HG02588 (cell line): ENCODE data around the gene STAC.
"Not testable (repeated sequence)": the region's sequence is repeated elsewhere in the genome, so short reads cannot be mapped to it uniquely, and the experiment has no call there.

Experiments
- ATAC-seq: cut with Tn5 transposase; IDR thresholded peaks from one replicate; pipeline ENCODE4 v1.9.1; 2021; ENCODE audit warnings: mild to moderate bottlenecking, moderate library complexity; ENCODE audit not compliant: unreplicated experiment

The STAC gene

DNA sequence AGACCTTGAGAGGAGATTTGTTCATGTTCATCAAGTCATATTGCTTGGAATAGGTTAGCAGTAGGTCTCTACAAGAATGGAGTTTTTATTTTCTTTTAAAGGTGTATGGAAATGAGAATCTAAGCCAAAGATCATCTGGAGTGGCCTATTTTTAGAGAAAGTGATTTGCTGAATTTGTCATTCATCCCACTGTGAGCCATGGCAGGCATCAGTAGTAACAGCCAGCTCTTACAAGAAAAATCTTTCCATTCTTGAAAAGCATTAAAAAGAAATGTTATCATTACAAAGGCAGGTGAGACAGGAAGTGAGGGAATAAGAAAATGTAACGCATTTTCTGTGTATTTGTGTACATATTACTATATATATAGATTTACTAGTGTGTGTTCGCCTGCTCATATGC is 29.6 kb downstream of the STAC start:
- ATAC-seq: no peak

DNA sequence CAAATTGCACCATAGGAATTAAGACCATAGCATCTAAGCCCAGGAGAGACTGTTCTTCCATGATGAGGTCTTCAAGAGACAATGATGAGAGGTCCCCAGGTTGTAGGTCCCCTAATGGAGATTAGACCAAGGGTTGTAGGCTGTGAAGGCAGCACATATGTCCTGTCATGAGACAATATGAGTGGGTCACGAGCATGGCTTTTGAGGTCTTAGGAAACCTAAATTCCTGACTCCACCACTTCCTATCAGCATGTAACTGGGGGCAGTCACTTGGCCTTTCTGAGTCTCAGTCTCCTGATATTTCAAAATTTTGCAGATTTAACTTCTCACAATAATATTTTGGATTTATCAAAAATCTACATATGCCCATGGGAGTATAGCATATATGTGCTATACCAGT is 31.3 kb downstream of the STAC start:
- no peak for ATAC-seq

DNA sequence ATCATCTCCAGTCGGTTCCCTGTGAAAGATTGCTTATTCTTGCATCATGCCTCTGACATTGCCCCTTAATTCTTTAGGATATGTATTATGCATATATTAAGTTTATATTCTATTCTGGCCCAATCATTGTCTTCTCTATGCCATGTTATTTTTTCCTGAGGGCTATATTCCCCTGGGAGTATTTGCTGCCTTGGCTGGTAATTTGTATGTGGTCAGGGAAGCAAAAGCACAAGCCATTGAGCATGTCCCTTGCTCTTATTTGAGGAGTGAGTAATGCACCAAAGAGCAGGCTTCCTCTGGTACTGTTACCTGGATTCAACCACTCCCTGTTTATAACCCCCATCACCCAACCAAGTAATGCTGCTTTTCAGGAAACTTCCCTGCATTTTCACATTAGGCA is 36.3 kb downstream of the STAC start:
- no peak for ATAC-seq

DNA sequence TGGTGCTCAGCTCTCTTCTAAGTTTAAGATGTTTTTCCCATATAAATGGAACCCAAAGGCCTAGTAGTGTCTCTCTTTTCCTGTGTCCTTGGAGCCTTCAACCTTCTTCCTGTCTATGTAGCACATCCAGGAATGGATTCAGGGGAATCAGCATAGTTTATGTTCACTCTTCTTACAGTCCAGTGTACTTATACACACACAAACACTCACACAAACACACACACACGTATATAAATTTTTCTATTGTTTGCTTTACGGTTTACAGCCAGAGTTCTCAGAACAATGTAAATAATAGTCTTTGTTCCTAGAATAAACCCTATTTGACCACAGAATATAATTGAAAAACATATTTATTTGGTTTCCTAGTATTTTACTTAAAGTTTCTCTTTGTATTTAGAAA is 36.9 kb downstream of the STAC start:
- no peak for ATAC-seq

DNA sequence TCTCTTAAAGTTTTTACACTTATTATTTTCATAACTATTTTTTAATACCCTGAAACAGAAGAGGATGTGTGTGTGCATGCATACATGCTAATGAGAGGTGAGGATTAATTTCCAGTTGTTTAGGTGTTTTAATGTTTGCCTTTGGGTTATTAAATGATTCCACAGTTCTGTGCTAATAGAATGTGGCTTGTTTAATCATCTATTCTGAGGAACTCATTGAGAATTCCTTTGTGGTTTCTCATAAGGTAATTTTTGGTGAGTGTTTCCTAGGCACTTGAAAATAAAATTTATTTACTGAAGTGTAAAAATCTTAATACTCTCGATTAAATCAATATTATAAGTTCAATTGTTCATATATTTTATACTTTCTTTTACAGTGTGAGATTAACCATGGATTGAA is 38.0 kb downstream of the STAC start:
- no peak for ATAC-seq

GRCh38 chr3:36428445-36428844 is 48.1 kb downstream of the STAC start:
- ATAC-seq: no peak

- ATAC-seq: no peak
Observed at GRCh38 chr3:36429986-36430485, 49.7 kb downstream of the STAC start.

- no peak for ATAC-seq
Observed at GRCh38 chr3:36433511-36433910, 53.2 kb downstream of the STAC start.

DNA sequence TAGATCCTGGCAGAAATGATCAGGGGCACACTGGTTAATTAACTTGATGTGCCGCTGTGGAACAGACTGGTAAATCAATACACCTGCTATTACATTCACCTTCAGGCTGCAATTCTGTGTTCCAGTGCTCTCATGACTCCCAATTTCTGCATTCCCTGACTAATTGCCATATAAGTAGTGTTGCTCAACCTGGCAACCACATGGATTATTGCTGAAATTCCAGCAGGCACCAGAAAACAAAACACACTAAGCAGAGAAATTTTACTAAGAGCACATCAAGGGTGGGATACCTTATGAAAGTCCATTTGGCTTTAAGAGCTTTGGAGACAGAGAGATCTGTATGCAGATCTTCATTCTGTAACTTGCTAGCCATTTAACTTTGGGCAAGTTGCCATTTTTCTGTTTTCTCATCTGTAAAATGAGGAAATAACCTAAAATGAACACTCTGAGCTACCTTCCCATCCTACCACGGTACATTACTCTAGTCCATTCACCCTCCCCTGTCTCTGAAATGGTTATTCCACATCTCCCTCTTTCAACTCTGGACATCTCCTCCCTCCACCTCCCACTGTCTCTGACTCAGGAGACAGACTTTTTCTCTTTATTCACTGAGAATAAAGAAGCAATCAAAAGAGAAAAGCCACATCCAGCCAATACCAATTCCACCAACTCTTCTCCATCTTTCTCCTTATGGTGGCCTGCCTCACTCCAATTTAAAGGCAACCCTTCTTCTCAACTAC is 54.6 kb downstream of the STAC start:
- ATAC-seq: no peak

- no peak for ATAC-seq
Observed at GRCh38 chr3:36443028-36443686, 62.9 kb downstream of the STAC start.

DNA sequence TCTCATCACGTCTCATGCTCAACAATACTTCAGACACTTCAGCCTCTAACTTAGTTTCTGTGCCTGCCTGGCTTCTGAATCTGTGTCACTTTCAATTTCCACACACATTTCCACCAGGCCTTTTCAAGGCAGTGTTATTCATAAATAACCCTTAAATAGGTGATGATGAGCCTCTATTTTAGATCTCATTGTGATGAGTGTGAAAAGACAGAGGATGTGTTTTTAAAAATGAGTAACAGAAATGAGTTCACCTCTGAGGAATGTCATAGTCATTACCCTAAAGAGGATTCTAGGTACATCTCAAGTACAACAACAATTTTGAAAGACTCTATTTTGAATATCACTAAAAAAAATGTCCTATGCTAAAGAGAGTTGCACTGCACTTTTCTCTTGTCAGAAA is 64.6 kb downstream of the STAC start:
- no peak for ATAC-seq

DNA sequence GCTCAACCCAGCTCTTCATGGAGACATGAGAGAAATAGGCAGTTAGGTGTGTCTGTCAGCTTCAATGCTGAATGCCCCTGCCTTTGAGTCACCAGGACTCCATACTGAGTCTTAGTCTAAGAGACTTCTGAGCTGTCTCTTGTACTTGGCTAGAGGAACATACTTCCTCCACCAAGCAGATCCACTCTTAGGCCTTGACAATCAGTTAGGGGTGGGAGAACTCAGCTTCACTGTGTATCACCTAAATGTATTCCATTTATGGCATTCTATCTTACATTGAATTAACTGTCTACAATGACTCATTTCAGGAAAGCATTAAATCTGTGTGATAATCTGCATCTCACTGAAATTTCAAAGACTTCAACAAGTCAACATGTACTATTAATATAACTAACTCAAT is 66.0 kb downstream of the STAC start:
- no peak for ATAC-seq

DNA sequence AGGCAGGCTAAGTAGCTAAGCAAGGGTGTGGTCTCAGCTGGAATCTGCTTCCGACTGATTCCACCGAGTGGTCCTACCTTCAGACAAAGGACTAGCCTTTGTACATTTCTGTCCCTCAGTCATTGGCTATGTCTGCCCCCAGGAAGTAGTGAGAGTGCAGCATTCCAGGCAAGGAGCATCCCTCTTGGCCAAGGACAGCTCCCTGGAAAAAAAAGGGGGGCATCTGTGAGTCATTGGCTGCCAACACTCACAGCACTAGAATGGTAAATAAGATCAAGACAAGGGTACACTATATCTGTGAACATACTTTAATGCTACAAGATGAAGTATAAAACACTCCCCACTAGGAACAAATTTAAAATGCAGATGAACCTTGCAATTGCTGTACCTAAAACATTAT is 66.8 kb downstream of the STAC start:
- no peak for ATAC-seq

GRCh38 chr3:36451816-36452215 is 71.5 kb downstream of the STAC start:
- ATAC-seq: no peak

DNA sequence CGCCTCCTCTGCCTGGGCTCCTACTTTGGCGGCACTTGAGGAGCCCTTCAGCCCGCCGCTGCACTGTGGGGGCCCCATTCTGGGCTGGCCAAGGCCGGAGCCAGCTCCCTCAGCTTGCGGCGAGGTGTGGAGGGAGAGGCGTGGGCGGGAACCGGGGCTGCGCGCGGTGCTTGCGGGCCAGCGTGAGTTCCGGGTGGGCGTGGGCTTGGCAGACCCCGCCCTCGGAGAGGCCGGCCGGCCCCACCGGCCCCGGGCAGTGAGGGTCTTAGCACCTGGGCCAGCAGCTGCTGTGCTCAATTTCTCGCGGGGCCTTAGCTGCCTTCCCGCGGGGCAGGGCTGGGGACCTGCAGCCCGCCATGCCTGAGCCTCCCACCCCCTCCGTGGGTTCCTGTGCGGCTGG is 72.9 kb downstream of the STAC start:
- ATAC-seq: not testable (repeated sequence)

DNA sequence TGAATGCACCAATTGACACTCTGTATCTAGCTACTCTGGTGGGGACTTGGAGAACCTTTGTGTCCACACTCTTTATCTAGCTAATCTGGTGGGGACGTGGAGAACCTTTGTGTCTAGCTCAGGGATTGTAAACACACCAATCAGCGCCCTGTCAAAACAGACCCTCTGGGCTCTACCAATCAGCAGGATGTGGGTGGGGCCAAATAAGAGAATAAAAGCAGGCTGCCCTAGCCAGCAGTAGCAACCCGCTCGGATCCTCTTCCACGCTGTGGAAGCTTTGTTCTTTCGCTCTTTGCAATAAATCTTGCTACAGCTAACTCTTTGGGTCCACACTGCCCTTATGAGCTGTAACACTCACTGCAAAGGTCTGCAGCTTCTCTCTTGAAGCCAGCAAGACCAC is 73.6 kb downstream of the STAC start:
- not testable (repeated sequence) for ATAC-seq

GRCh38 chr3:36455406-36455805 is 75.1 kb downstream of the STAC start:
- ATAC-seq: no peak

DNA sequence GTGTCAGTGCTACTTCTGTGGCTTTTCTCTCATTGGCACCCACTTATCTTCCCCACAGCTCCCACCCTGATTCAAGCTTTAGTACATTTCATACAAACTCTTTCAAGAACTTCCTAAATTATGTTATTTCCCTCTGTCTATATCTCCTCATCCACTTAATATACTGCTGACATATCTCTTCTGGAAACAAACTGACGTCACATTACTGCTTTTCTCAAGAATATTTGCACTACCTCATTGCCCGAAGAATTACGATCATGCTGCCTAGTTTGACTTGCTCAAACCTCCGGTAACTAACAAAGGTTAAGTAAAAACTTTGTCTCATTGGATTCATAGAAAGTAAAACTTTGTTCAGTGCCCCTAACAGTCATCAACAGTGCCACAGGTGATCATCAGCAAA is 76.5 kb downstream of the STAC start:
- ATAC-seq: no peak

- ATAC-seq: no peak
Observed at GRCh38 chr3:36457667-36458066, 77.4 kb downstream of the STAC start.

DNA sequence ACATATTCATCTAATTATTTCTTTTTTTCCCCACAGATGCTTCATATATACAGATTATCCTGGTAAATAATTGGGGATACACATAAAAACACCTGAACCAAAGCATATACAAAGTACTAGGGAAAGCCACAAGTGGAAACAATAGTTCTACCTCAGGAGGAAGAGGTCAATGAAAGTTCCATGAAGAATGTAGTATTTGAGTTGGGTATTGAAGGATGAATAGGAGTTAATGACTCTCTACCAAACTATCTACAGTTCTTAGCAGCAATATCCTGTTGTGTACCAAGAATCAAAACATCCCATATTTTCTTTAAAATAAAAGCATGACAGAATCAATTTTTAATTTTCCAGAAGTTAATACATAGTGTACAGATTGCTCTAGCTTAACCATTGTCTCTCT is 78.9 kb downstream of the STAC start:
- ATAC-seq: no peak

GRCh38 chr3:36461597-36461996 is 81.3 kb downstream of the STAC start:
- no peak for ATAC-seq

DNA sequence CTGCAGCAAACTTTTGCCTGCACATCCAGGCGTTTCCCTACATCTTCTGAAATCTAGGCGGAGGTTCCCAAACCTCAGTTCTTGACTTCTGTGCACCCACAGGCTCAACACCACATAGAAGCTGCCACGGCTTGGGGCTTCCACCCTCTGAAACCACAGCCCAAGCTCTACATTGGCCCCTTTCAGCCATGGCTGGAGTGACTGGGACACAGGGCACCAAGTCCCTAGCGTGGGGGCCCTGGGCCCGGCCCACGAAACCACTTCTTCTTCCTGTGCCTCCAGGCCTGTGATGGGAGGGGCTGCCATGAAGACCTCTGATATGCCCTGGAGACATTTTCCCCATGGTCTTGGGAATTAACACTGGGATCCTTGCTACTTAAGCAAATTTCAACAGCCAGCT is 91.7 kb downstream of the STAC start:
- ATAC-seq: not testable (repeated sequence)

- no peak for ATAC-seq
Observed at GRCh38 chr3:36475558-36475957, 95.3 kb downstream of the STAC start.
